KG1 (cell line): ENCODE measurements around the gene DOCK4.

Experiments
- DNase-seq: peaks from one replicate; lab custom pipeline; 2025; lab: John Stamatoyannopoulos, UW

DOCK4 gene

DNA sequence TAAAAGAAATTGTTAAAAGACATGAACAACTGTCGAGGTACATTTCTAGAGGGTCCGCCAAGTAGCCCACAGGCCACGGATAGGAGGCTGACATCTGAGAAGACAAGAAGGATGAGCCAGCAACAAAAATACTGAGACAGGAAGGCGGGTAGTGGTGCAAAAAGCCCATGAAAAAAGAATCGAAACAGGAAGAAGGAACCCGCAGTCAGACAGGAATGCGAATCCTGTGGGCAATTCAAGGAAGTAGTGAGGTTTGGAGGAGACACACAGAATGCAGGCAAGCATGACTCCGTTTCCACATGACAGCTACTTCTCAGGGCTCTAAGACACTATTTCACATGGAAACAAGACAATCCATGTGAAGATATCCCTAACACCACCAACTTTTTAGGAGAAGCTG, 125.2 kb downstream of the DOCK4 start:
- DNase-seq: no peak

GRCh38 chr7:112080441-112080840, 125.8 kb downstream of the DOCK4 start:
- DNase-seq: peak; percentile 25

DNA sequence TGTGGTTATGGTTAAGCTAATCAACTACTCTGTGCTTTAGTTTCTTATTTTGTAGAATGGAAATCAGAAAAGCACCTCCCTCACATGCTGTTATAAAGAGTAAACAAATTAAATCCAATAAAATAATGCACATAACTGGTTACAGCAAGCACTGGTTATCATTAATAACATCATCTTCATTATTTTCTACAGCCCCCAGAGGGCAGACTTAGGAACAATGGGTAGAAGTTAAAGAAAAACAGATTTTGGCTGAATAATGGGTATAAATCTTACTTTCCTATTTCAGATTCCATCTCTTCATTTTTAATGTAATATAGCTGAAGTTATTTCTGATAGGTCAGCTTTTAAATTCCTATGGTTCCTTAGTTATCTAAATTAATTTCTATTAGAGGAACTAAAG, 126.5 kb downstream of the DOCK4 start:
- no peak for DNase-seq

GRCh38 chr7:112079122-112079521, 127.1 kb downstream of the DOCK4 start:
- no peak for DNase-seq

- no peak for DNase-seq
Observed at GRCh38 chr7:112076324-112076723, 129.9 kb downstream of the DOCK4 start.

DNA sequence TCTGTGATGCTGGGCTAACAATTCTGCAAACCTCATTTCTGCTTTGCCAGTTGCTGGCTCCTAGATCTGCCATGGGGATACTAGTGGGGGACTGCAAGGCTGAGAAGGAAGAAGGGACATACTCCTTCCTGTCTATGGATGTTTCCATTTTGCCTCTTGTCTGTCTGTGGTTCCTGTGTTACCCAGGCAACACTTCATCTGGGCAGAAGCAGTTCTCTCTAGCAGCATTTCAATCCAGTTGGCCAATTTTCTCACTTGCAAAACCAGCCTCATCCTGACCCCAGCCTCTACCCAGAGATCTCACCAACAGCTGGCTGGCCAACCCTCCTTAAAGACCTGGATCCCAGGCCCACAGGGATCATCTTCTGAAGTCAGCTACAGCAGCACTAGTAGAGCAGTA, 131.7 kb downstream of the DOCK4 start:
- no peak for DNase-seq

- DNase-seq: no peak
Observed at GRCh38 chr7:112073530-112073929, 132.7 kb downstream of the DOCK4 start.

GRCh38 chr7:112072541-112073245, 133.5 kb downstream of the DOCK4 start:
- no peak for DNase-seq

DNA sequence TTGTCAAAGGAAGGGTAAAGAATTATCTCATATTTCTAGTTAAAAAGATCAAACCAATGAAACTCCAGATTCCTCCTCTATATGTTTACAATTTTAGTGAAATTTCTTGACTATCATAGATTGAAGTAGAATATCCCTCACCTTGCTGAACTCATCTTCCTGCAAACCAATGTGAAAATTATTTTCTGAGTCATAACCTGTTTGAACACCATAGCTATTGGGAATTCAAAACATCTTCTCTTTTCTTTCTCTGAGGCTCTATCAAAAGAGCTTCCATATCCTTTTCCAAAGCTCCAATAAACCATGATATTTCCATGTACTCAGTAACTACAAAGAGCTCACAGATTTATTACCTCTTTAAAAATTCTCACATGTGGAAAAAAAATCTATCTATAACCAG, 134.3 kb downstream of the DOCK4 start:
- DNase-seq: no peak

DNA sequence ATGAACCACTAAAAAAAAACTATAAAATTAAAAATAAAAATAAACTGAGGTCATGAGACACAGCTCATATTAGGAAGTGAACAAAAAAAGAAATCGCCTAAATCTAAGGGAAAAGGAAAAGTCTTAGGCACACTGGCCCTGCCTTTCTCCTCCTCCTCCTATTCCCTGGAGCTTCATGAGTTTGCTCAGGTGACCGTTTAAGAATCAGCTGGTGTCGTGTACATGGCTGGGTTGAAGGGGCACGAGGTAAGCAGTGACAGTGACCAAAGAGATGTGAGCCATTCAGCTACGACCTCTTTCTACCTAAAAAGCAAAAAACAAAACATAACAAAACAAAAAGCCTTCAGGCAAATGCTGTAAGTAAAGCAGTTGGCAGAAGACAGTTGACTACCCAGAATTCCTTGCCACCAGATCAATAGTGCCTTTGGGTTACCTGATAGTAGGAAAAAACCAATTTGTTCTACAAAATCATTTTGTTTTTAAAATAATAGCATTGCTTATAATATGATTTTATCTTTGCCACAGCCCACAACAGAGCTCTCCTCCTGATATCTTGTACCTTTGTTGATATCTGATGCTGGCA, 135.4 kb downstream of the DOCK4 start:
- DNase-seq: no peak

DNA sequence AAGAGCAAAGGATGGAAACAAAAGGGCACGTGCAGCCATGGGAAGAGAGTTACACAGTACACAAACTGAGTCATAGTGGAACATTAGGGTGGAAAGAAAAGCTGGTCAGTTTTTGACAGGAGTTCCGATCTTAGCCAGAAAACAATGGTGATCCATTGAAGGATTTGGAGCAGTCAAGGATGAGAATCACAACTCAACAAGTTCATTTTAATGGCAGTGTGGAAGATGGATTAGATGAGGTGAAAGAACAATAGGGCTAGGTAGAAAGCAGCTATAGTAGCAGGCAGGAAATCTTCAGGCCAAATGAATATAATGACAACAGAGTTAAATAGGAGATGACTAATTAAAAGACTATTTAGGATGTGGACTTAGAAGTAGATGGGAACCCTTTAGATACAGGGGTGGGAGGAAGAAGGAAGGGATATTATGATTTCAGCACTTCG, 136.3 kb downstream of the DOCK4 start:
- DNase-seq: no peak

DNA sequence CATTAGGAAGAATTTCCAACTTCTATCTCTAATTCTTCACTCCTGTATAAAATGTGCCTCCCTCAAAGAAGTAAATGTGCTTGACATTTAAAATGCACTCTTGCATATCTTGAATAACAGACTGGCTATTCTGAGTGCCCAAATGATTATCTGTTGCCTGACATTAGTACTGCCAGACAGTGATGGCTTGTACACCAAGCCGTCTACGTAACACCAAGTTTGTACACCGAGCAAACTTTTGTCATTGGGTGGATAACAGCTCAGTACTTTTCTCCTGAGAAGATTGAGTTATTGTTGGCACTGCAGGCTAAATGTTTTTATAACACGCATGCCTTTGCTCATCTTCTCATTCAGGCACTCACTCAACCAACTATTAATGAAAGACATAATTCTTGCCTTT, 137.2 kb downstream of the DOCK4 start:
- DNase-seq: no peak

DNA sequence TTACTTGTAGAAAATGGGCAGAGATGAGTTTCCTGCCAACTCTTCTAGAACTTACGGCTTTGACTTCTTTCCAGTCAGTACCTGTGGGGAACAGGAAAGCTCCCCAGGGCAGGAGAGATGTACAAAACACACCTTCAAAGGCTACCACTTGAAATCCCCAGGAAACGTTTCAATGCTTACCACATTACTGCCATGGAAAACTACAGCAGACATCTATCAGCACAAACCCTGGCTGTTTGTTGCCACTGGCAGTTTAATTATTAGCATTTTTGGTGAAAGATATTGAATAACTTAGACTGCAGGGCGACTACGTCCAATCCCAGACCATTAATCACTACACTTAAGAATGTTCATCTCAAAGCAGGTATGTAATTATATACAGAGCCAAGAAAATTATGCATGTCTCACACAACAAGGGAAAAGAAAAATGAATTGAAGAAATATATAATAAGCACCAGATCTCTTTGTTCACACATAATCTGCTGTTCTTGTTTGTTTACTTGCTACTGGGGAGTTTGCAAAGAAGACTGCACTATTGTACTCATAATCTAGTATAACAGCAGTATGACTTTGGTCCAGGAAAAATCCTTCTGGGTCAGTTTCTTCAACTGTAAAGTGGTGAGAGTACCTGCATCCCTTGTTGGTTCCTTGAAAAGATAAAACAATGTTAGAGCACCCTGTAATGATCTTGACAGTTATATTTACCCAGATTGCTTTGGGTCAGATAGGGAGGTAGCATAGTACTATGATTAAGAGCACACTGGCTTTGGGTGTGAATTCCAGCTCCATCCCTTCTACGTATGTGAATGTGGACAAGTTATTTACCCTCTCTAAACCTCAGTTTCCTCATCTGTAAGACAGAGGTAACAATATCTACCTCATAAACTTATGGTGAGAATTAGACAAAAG, 138.3 kb downstream of the DOCK4 start:
- no peak for DNase-seq

DNA sequence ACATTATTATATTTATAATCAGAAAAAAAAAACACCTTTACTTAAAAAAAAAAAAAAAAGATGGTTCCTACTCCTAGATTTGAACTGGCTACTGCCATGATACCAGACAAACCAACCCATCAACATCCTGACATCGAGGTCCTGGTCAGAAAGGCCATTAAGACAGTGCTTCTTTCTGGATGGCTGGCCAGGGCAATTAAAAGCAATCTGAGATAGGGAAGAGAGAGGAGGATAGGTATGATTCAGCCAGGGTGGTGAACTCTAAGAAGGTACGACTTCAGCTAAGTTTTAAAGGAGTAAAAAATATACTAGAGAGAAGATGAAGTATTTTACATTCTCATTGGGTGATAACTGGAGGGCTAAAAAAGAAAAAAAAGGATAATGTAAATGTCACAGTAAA, 139.0 kb downstream of the DOCK4 start:
- no peak for DNase-seq

GRCh38 chr7:112065758-112066157, 140.4 kb downstream of the DOCK4 start:
- DNase-seq: no peak

DNA sequence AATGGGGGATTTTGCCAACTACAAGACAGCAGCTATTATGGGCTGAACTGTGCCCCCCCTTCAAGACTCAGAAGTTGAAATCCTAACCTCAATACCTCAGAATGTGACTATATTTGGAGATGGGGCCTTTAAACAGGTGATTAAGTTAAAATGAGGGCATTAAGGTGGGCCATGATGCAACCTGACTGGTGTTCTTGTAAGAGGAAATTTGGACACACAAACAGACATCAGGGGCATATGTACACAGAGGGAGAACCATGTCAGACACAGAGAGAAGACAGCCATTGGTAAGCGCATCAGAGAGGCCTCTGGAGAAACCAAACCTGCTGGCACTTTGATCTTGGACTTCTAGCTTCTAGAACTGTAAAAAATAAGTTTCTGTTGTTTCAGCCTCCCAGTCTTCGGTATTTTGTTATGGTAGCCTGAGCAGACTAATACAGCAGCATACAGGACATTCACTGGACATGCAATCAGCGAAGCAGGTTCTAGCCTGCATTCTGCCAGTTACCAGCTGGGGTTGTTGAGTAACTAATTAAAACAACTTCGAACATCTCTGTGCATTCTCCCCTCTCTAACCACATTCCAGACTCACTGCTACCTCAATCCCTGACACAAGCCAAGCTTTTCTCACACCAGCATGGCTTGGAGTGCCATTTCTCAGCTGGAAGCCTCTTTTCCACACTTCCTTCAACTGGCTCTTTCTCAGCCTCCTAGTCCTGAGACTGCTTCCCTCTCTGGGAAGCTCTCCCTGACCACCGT, 141.4 kb downstream of the DOCK4 start:
- DNase-seq: no peak

- DNase-seq: no peak
Observed at GRCh38 chr7:112063974-112064373, 142.2 kb downstream of the DOCK4 start.

DNA sequence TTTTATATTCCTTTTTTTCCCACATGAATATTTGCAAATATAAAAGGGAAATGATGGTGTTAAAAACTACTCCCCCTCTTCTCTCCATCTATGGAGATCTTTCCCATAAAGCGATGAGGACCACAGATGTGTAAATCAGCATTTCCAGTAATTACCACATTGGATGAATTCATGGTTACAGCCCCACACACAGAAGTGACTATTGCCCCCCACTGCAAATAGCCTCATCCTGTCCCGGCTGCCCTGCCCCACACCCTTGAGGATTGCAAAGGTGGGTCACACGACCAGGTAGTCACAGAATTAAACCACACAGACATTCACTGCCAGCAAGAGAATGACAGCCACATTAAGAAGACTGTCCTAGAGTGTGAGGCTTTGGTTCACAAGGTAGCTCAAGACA, 145.1 kb downstream of the DOCK4 start:
- DNase-seq: no peak

DNA sequence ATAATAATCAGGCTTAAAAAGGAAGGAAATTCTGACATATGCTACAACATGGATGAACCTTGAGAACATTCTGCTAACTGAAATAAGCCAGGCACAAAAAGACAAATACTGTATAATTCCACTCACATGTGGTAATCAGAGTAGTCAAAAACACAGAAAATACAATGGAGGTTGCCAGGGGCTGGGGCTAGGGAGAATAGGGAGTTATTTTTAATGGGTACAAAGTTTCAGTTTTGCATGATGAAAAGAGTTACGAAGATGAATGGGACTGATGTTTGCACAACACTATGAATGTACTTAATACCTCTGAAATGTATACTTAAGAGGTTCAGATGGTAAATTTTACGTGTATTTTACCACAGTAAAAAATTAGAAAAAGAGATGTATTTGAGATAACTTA, 145.6 kb downstream of the DOCK4 start:
- no peak for DNase-seq

DNA sequence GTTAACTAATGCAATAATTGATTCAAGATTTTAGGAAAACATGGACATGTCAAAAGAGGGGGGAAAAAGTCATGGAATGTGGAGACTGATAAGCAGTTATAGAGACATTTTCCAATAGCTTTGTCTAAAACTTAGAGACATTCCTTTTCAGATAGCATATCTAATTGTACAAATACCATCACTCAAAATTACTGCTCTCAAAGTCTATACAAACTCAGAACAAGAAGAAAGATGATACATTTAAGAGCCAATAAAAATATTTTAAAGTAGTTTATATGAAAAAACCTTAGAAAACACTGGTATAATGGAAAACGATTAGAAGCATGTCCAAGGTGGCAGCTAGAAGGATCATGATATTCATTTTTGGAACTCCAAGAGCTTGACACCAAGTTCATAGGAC, 146.5 kb downstream of the DOCK4 start:
- DNase-seq: no peak

- DNase-seq: no peak
Observed at GRCh38 chr7:112058686-112059085, 147.5 kb downstream of the DOCK4 start.

DNA sequence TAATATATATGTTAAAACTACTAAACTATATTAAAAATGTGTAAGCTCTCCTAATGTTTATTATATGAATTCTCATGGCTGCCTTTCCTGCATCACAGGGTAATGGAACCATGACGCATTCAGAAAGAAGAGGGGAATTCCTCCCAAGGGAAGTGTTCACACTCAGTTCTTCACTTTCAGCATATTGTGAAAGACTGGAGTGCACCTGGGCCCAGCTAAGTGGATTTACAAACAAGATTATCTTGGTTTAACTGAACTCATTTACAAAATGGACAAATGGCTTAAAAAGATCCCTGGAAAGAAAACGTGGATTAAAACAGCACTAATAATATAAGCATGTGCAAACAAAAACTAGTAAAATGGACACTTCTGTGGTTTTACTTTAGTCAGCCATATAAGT, 149.8 kb downstream of the DOCK4 start:
- no peak for DNase-seq
